WTC11 (cell line): Measurements from ENCODE around the gene NETO1. TPM values are rescaled to one million over a fixed set of nuclear protein-coding genes. Genes with fewer than 3 reads are reported as not detected.

Source experiments
- microRNA-seq: library from miRNA; unstranded; fragments of <30 nt; microRNA quantifications from one replicate; pipeline ENCODE4 v1.2.0, GENCODE V29; 2022; ENCODE audit warnings: borderline number of aligned reads
- total RNA-seq: library from RNA; stranded (reverse); gene quantifications from 3 replicates; pipeline ENCODE4 v1.2.3, GENCODE V29; 2021

The NETO1 gene
- total RNA-seq, 1 experiment from 2014 or later: 33.1 TPM

Small RNAs within 50 kb of the gene (microRNA-seq; reads per million reads assigned to microRNA genes)
- gene MIR548AV: not detected
